OCI-LY1 (cell line): ENCODE results near the gene MFAP4.

Experiments
- CTCF ChIP-seq: fragments of 200-600 bp; sonication (generic), shearing (Covaris generic); IDR thresholded peaks from 2 replicates; pipeline ENCODE4 v1.5.1; 2017; ENCODE audit warnings: mild to moderate bottlenecking, antibody characterized with exemption, low read length, moderate library complexity, mixed read lengths
- EZH2 ChIP-seq: fragments of 200-600 bp; sonication (generic), shearing (Covaris generic); IDR thresholded peaks from 2 replicates; pipeline ENCODE4 v1.8.0; 2017; ENCODE audit warnings: borderline replicate concordance, mixed run types, mild to moderate bottlenecking, antibody characterized with exemption, low read length, moderate library complexity, mixed read lengths

- TF ChIP-seq CTCF (no peak), EZH2 (no peak)
Observed at GRCh38 chr17:19433727-19434340, 46.8 kb upstream of the MFAP4 start.
